SJCRH30 (cell line): Measurements from ENCODE around the gene SLC35E1. TPM values are rescaled to one million over a fixed set of nuclear protein-coding genes. Genes with fewer than 3 reads are reported as not detected.

Experiments
- DNase-seq, 2 experiments: peaks; one replicate each; pipeline ENCODE4 v3.0.0-alpha.2; 2015 to 2020
- H3K27ac ChIP-seq: fragments of 250-450 bp; sonication (Bioruptor Pico); 2 replicates; pipeline ENCODE4 v1.5.1; 2020; ENCODE audit warnings: mild to moderate bottlenecking, moderate library complexity
- H3K27me3 ChIP-seq: fragments of 250-450 bp; sonication (Bioruptor Pico); 2 replicates; pipeline ENCODE4 v1.5.1; 2020; ENCODE audit warnings: mild to moderate bottlenecking, moderate library complexity
- H3K36me3 ChIP-seq: fragments of 250-450 bp; sonication (Bioruptor Pico); 2 replicates; pipeline ENCODE4 v1.5.1; 2020; ENCODE audit warnings: mild to moderate bottlenecking, moderate library complexity
- H3K4me1 ChIP-seq: fragments of 250-450 bp; sonication (Bioruptor Pico); 2 replicates; pipeline ENCODE4 v1.5.1; 2020; ENCODE audit warnings: mild to moderate bottlenecking, moderate library complexity
- H3K4me3 ChIP-seq: fragments of 250-450 bp; sonication (Bioruptor Pico); 2 replicates; pipeline ENCODE4 v1.5.1; 2020; ENCODE audit warnings: mild to moderate bottlenecking, moderate library complexity
- H3K9me3 ChIP-seq: fragments of 250-450 bp; sonication (Bioruptor Pico); replicated peaks from 2 replicates; pipeline ENCODE4 v1.5.1; 2020; ENCODE audit warnings: mild to moderate bottlenecking, moderate library complexity
- total RNA-seq: library from RNA; depleted of rRNA; stranded (reverse); fragments of >200 nt; shearing (Covaris generic); gene quantifications from 2 replicates; pipeline ENCODE4 v1.2.3, GENCODE V29; 2014

Gene SLC35E1
- total RNA-seq, 1 experiment from 2014 or later, result 40.8 TPM

GRCh38 chr19:16531380-16531669, 40.9 kb downstream of the SLC35E1 start:
- H3K4me1 ChIP-seq, result no peaks in the 10 kb centered on the region
- peaks cover 93% of the 10 kb centered on the region for H3K36me3 ChIP-seq
- no peak overlapping the region for H3K4me3 ChIP-seq
- no peak overlapping the region for H3K27ac ChIP-seq
- H3K27me3 ChIP-seq, result no peaks in the 10 kb centered on the region
- no peak for DNase-seq
- H3K9me3 ChIP-seq, result no peaks in the 10 kb centered on the region

- H3K27ac ChIP-seq, result no peak overlapping the region
- H3K36me3 ChIP-seq, result peaks cover 94% of the 10 kb centered on the region
- H3K4me1 ChIP-seq, result no peaks in the 10 kb centered on the region
- no peak overlapping the region for H3K4me3 ChIP-seq
- H3K9me3 ChIP-seq, result no peaks in the 10 kb centered on the region
- no peaks in the 10 kb centered on the region for H3K27me3 ChIP-seq
- DNase-seq, result no peak
Observed at GRCh38 chr19:16530540-16531379, 41.5 kb downstream of the SLC35E1 start.

DNA sequence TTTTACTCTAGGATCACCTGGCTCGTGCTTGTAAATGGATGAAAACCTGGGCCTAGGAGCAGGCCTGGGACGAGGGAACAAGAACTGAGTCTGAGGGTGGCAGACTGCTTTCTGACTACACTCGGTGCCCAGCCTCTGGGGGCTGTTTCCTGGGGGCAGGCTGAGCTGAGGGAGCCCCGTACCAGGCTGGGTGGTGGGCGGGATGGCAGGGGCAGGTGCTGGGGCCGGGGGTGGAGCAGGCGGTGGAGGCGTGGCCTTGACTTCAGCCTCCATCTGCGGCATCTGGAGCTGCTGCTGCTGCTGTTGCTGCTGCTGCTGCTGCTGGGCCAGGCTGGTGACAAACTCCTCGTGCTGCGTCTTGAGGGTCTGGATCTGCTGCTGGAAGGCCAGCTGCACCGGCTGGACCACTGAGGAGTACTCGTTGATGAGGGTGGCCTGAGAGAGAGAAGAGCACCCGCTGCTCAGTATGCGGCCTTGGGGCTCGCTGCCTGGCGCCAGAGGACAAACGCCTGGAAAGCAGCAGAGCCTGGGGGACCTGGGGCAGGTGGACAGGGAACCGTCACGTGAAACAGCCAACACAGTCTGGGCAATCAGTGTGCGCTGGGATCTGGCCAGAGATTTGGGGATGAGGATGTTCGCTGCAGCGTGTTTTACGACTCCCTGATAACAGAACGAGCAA, 42.6 kb downstream of the SLC35E1 start:
- H3K4me1 ChIP-seq, result no peaks in the 10 kb centered on the region
- no peaks in the 10 kb centered on the region for H3K9me3 ChIP-seq
- peaks cover 96% of the 10 kb centered on the region for H3K36me3 ChIP-seq
- no peaks in the 10 kb centered on the region for H3K27me3 ChIP-seq
- no peak overlapping the region for H3K27ac ChIP-seq
- no peak for DNase-seq
- H3K4me3 ChIP-seq, result no peak overlapping the region

DNA sequence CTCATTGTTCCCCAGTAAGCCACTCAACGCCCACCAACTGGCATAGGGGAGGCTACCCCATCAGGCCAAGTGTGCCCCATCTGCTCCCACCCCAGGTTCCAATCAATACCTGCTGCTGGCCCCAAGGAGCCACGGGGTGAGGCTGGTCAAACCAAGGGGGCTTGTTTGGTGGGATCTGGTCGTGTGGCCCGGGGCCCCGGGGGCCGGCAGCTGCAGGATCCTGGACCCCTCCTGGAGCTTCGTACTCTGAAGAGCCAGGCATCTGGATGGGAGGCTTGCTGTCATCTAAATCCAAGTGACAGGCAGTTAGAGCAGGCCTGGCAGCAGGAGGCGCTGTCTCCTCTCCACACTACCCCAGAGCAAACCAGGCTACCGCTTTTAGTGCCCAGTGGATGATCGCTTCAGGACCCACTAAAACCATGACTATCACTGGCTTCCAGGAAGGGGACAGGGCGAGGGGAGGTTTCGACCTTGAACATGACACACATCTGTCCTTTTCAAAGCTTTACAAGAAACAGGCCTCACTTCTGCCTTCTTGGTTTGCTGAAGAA, 44.2 kb downstream of the SLC35E1 start:
- Histone ChIP-seq H3K4me1 (no peaks in the 10 kb centered on the region), H3K4me3 (no peak overlapping the region), H3K36me3 (peaks cover 98% of the 10 kb centered on the region), H3K27me3 (no peaks in the 10 kb centered on the region), H3K9me3 (no peaks in the 10 kb centered on the region), H3K27ac (no peak overlapping the region)
- DNase-seq, result peak in 1 of 2 experiments; percentile 46

DNA sequence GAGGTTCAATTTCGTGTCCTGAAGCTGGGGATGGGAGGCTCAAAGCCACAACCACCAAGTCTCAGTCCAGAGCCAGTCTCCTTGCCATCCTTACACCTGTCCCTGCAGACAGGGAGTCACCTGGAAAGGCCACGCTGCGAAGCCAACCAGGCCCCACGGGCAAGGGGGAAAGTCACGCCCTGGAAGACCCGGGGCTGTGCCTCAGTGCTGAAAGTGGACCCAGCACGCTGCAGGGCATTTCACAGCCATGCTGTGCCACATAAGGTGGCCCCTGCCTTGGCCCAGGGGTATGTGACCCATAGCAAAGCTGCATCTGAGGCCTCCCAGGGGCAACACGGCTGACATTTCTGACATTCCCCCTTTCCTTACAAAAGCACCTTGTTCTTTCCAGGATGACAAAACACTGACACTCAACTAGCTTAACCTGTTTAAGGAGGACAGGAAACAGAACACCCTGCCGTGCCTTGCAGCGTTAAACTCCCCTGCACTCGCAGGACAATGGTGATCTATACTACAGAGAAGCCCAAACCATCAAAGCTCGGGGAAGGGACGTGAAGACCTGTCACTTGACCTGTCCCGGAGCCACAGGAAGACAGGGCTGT, 44.8 kb downstream of the SLC35E1 start:
- Histone ChIP-seq H3K4me1 (no peaks in the 10 kb centered on the region), H3K4me3 (no peak overlapping the region), H3K36me3 (peaks cover 100% of the 10 kb centered on the region), H3K27ac (no peak overlapping the region), H3K9me3 (no peaks in the 10 kb centered on the region), H3K27me3 (no peaks in the 10 kb centered on the region)
- no peak for DNase-seq

- Histone ChIP-seq H3K27me3 (no peaks in the 10 kb centered on the region), H3K36me3 (peaks cover 97% of the 10 kb centered on the region), H3K27ac (no peak overlapping the region), H3K4me1 (no peaks in the 10 kb centered on the region), H3K9me3 (no peaks in the 10 kb centered on the region), H3K4me3 (no peak overlapping the region)
- DNase-seq, result no peak
Observed at GRCh38 chr19:16525751-16526481, 46.3 kb downstream of the SLC35E1 start.

- H3K27ac ChIP-seq, result no peak overlapping the region
- peaks cover 97% of the 10 kb centered on the region for H3K36me3 ChIP-seq
- DNase-seq, result no peak
- no peaks in the 10 kb centered on the region for H3K9me3 ChIP-seq
- no peaks in the 10 kb centered on the region for H3K27me3 ChIP-seq
- H3K4me3 ChIP-seq, result no peak overlapping the region
- no peaks in the 10 kb centered on the region for H3K4me1 ChIP-seq
Observed at GRCh38 chr19:16524991-16525734, 47.1 kb downstream of the SLC35E1 start.

GRCh38 chr19:16522559-16523377, 49.4 kb downstream of the SLC35E1 start:
- no peaks in the 10 kb centered on the region for H3K4me1 ChIP-seq
- H3K36me3 ChIP-seq, result peaks cover 97% of the 10 kb centered on the region
- H3K4me3 ChIP-seq, result no peak overlapping the region
- H3K9me3 ChIP-seq, result no peaks in the 10 kb centered on the region
- no peak for DNase-seq
- no peaks in the 10 kb centered on the region for H3K27me3 ChIP-seq
- H3K27ac ChIP-seq, result no peak overlapping the region

DNA sequence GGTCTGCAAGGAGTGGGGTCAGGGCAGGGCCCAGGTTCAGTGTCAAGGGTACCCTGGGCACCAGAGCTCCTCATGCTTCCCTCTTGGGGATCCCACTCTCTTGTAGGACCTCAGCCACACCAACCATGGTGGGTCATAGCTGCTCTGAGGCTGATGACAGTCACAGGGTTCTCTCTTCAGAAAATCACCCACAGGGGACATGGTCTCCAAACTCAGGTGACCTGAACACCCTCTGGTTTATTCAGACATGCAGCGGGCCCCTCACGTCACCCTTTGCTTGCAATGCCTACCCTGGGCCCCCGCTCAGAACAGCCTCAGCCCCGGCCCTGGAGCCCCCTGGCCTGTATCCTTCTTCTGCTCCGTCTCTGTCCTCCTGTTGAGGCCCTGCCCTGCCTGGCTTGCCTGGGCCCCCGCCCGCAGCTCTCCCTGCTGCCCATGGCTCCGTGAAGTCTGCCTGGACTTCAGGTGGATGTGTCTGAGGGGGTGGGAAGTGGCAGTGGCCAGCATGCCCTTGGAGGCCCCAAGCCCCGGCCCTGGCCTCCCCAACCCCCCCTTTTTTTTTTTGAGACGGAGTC, 50.4 kb downstream of the SLC35E1 start:
- no peaks in the 10 kb centered on the region for H3K27me3 ChIP-seq
- no peak for DNase-seq
- H3K4me3 ChIP-seq, result no peak overlapping the region
- H3K4me1 ChIP-seq, result no peaks in the 10 kb centered on the region
- no peaks in the 10 kb centered on the region for H3K9me3 ChIP-seq
- no peak overlapping the region for H3K27ac ChIP-seq
- H3K36me3 ChIP-seq, result peaks cover 97% of the 10 kb centered on the region

GRCh38 chr19:16520986-16521624, 51.1 kb downstream of the SLC35E1 start:
- Histone ChIP-seq H3K9me3 (no peaks in the 10 kb centered on the region), H3K4me1 (no peaks in the 10 kb centered on the region), H3K36me3 (peaks cover 94% of the 10 kb centered on the region), H3K27ac (no peak overlapping the region), H3K27me3 (no peaks in the 10 kb centered on the region), H3K4me3 (no peak overlapping the region)
- no peak for DNase-seq

- H3K27me3 ChIP-seq, result no peaks in the 10 kb centered on the region
- no peak overlapping the region for H3K4me3 ChIP-seq
- no peak for DNase-seq
- peaks cover 86% of the 10 kb centered on the region for H3K36me3 ChIP-seq
- no peaks in the 10 kb centered on the region for H3K4me1 ChIP-seq
- H3K27ac ChIP-seq, result no peak overlapping the region
- H3K9me3 ChIP-seq, result no peaks in the 10 kb centered on the region
Observed at GRCh38 chr19:16520074-16520973, 51.9 kb downstream of the SLC35E1 start.

- Histone ChIP-seq H3K27ac (no peak overlapping the region), H3K27me3 (no peaks in the 10 kb centered on the region), H3K4me3 (no peak overlapping the region), H3K9me3 (no peaks in the 10 kb centered on the region), H3K36me3 (peaks cover 76% of the 10 kb centered on the region), H3K4me1 (no peaks in the 10 kb centered on the region)
- DNase-seq, result no peak
Observed at GRCh38 chr19:16519230-16519687, 53.0 kb downstream of the SLC35E1 start.
